ENCODE results near the gene FHOD3.

- no peak for TF ChIP-seq CTCF (IDR thresholded peaks at IDR 0.05; ENCODE audit: low read depth, low read length)
- TF ChIP-seq MAX (IDR thresholded peaks at IDR 0.05; ENCODE audit: low read depth, low read length), result no peak
- TF ChIP-seq POLR2A (IDR thresholded peaks at IDR 0.05; ENCODE audit: extremely low read depth, insufficient read length), result no peak
Observed at GRCh38 chr18:36440614-36441013, 143.1 kb downstream of the FHOD3 start.
